H9 (cell line): ENCODE data around the gene THSD4. TPM values are rescaled to one million over a fixed set of nuclear protein-coding genes. Genes with fewer than 3 reads are reported as not detected.
A peak's percentile ranks its signal among the peaks of the same experiment; 100 is the strongest.

Experiments used
- DNase-seq: peaks from one replicate; pipeline ENCODE4 v3.0.0-alpha.2; 2017
- H2AFZ ChIP-seq: one replicate; pipeline ENCODE4 v1.6.1; 2013; ENCODE audit warnings: mild to moderate bottlenecking, low read length, control low read depth, moderate library complexity
- H2AK5ac ChIP-seq: 2 replicates; pipeline ENCODE4 v1.6.1; 2013; ENCODE audit warnings: low read length, control low read depth, mixed read lengths; ENCODE audit not compliant: insufficient read length
- H2BK120ac ChIP-seq: one replicate; pipeline ENCODE4 v1.6.1; 2013; ENCODE audit warnings: low read depth, mild to moderate bottlenecking, low read length, control low read depth, inconsistent platforms; ENCODE audit not compliant: poor library complexity, severe bottlenecking
- H2BK12ac ChIP-seq: 2 replicates; pipeline ENCODE4 v1.6.1; 2013; ENCODE audit warnings: low read length, control low read depth, mixed read lengths, low read depth; ENCODE audit not compliant: insufficient read length
- H2BK15ac ChIP-seq: 2 replicates; pipeline ENCODE4 v1.6.1; 2013; ENCODE audit warnings: low read depth, low read length, control low read depth
- H2BK20ac ChIP-seq: one replicate; pipeline ENCODE4 v1.6.1; 2013; ENCODE audit warnings: low read depth, mild to moderate bottlenecking, low read length, control low read depth, inconsistent platforms; ENCODE audit not compliant: poor library complexity, severe bottlenecking
- H2BK5ac ChIP-seq: 2 replicates; pipeline ENCODE4 v1.6.1; 2013; ENCODE audit warnings: low read length, control low read depth, mixed read lengths; ENCODE audit not compliant: insufficient read length
- H3K14ac ChIP-seq: 2 replicates; pipeline ENCODE4 v1.6.1; 2013; ENCODE audit warnings: low read length, control low read depth; ENCODE audit not compliant: insufficient read depth
- H3K18ac ChIP-seq: 2 replicates; pipeline ENCODE4 v1.6.1; 2013; ENCODE audit warnings: low read depth, mild to moderate bottlenecking, mixed read lengths, low read length, control low read depth; ENCODE audit not compliant: insufficient read length
- H3K23ac ChIP-seq: 2 replicates; pipeline ENCODE4 v1.6.1; 2013; ENCODE audit warnings: low read length, control low read depth, mixed read lengths, low read depth; ENCODE audit not compliant: insufficient read length
- H3K23me2 ChIP-seq: 2 replicates; pipeline ENCODE4 v1.6.1; 2013; ENCODE audit warnings: low read depth, mild to moderate bottlenecking, mixed read lengths, low read length, control low read depth; ENCODE audit not compliant: insufficient read length, poor library complexity, severe bottlenecking
- H3K27ac ChIP-seq: 2 replicates; pipeline ENCODE4 v1.5.1; 2013; ENCODE audit warnings: low read length, control low read depth, mixed read lengths, low read depth; ENCODE audit not compliant: insufficient read length
- H3K27me3 ChIP-seq: 2 replicates; pipeline ENCODE4 v1.6.1; 2013; ENCODE audit warnings: low read length, control low read depth, inconsistent platforms; ENCODE audit not compliant: insufficient read depth
- H3K4ac ChIP-seq: 2 replicates; pipeline ENCODE4 v1.6.1; 2013; ENCODE audit warnings: low read depth, mild to moderate bottlenecking, control low read depth, inconsistent platforms, low read length, moderate library complexity
- H3K4me1 ChIP-seq: 2 replicates; pipeline ENCODE4 v1.6.1; 2013; ENCODE audit warnings: low read length, control low read depth, inconsistent platforms; ENCODE audit not compliant: insufficient read depth
- H3K4me2 ChIP-seq: 2 replicates; pipeline ENCODE4 v1.6.1; 2013; ENCODE audit warnings: low read length, control low read depth, mixed read lengths; ENCODE audit not compliant: insufficient read length, insufficient read depth
- H3K56ac ChIP-seq: 2 replicates; pipeline ENCODE4 v1.6.1; 2013; ENCODE audit warnings: low read depth, mild to moderate bottlenecking, mixed read lengths, low read length, control low read depth; ENCODE audit not compliant: insufficient read length
- H3K79me1 ChIP-seq: 2 replicates; pipeline ENCODE4 v1.6.1; 2013; ENCODE audit warnings: low read depth, mild to moderate bottlenecking, moderate library complexity, low read length, control low read depth, inconsistent platforms; ENCODE audit not compliant: insufficient read depth, poor library complexity, severe bottlenecking
- H3K79me2 ChIP-seq: 2 replicates; pipeline ENCODE4 v1.6.1; 2013; ENCODE audit warnings: low read length, control low read depth, inconsistent platforms; ENCODE audit not compliant: insufficient read depth
- H3K9ac ChIP-seq: 2 replicates; pipeline ENCODE4 v1.6.1; 2013; ENCODE audit warnings: low read length, control low read depth, mixed read lengths; ENCODE audit not compliant: insufficient read length; ENCODE audit errors: extremely low read depth
- H3K9me3 ChIP-seq: one replicate; pipeline ENCODE4 v1.6.1; 2013; ENCODE audit warnings: low read depth, low read length, inconsistent platforms; ENCODE audit not compliant: control insufficient read depth
- H3T11ph ChIP-seq: one replicate; pipeline ENCODE4 v1.6.1; 2013; ENCODE audit warnings: mild to moderate bottlenecking, low read length, control low read depth, inconsistent platforms
- H4K20me1 ChIP-seq: one replicate; pipeline ENCODE4 v1.6.1; 2013; ENCODE audit not compliant: control insufficient read depth, insufficient read length, insufficient read depth
- H4K5ac ChIP-seq: 2 replicates; pipeline ENCODE4 v1.6.1; 2013; ENCODE audit warnings: low read depth, mild to moderate bottlenecking, mixed read lengths, low read length, control low read depth; ENCODE audit not compliant: insufficient read length
- H4K8ac ChIP-seq: replicated peaks from 2 replicates; pipeline ENCODE4 v1.6.1; 2013; ENCODE audit warnings: low read length, control low read depth, mixed read lengths, low read depth; ENCODE audit not compliant: insufficient read length
- H4K91ac ChIP-seq: 2 replicates; pipeline ENCODE4 v1.6.1; 2013; ENCODE audit warnings: low read depth, mild to moderate bottlenecking, moderate library complexity, mixed read lengths, low read length, control low read depth; ENCODE audit not compliant: insufficient read length
- H3K27ac Mint-ChIP-seq, 3 experiments: 2 replicates in 2 of 3; 3 replicates in 1 of 3; pipeline ENCODE4 v1.8.0; 2020 to 2021; ENCODE audit warnings: mixed read lengths in 3 of 3, mild to moderate bottlenecking in 1 of 3, moderate library complexity in 1 of 3
- H3K27me3 Mint-ChIP-seq: 2 replicates; pipeline ENCODE4 v1.8.0; 2021; ENCODE audit warnings: low read depth, mild to moderate bottlenecking, moderate library complexity, mixed read lengths
- H3K36me3 Mint-ChIP-seq, 3 experiments: 2 replicates in 2 of 3; 3 replicates in 1 of 3; pipeline ENCODE4 v1.8.0; 2020 to 2021; ENCODE audit warnings: low read depth in 3 of 3, mixed read lengths in 3 of 3; ENCODE audit not compliant: insufficient read depth in 1 of 3
- H3K4me1 Mint-ChIP-seq, 2 experiments: 2 replicates each; pipeline ENCODE4 v1.8.0; 2020; ENCODE audit warnings: mixed read lengths in 2 of 2
- H3K4me3 Mint-ChIP-seq, 2 experiments: 2 replicates in 1 of 2; 3 replicates in 1 of 2; pipeline ENCODE4 v1.8.0; 2020 to 2021; ENCODE audit warnings: mild to moderate bottlenecking in 2 of 2, mixed read lengths in 2 of 2, moderate library complexity in 1 of 2
- H3K9me3 Mint-ChIP-seq, 2 experiments: 2 replicates in 1 of 2; 3 replicates in 1 of 2; pipeline ENCODE4 v1.8.0; 2020; ENCODE audit warnings: mild to moderate bottlenecking in 2 of 2, mixed read lengths in 2 of 2, moderate library complexity in 1 of 2
- WGBS: extraction: QIAGEN DNeasy Blood & Tissue Kit; methylation state at CpG from one replicate; pipeline ENCODE4 v1.1.7; 2013; ENCODE audit warnings: missing lambda C conversion rate, low lambda C conversion rate, mixed read lengths; ENCODE audit not compliant: insufficient read length; ENCODE audit errors: extremely low coverage; 5-methylcytosine and 5-hydroxymethylcytosine counted together
- total RNA-seq: library from RNA; stranded (reverse); gene quantifications from 2 replicates; pipeline ENCODE4 v1.2.1, GENCODE V29; 2021
- TF ChIP-seq, protein P1 (sequence below): fragments of 200-600 bp; sonication (generic); conservative IDR thresholded peaks from 3 replicates; pipeline ENCODE4 v1.8.0; 2021; ENCODE audit warnings: antibody characterized with exemption, mild to moderate bottlenecking

THSD4 gene
- total RNA-seq, 1 experiment from 2014 or later = 5.5 TPM

GRCh38 chr15:71790081-71790480 lies 674.8 kb downstream of the THSD4 start:
- Histone ChIP-seq H2BK20ac (no peak overlapping the region), H3K27ac (no peak overlapping the region), H2AFZ (no peak overlapping the region), H3K79me1 (no peaks in the 10 kb centered on the region), H4K5ac (no peak overlapping the region), H2BK120ac (no peak overlapping the region), H3K56ac (no peak overlapping the region), H3K4ac (no peak overlapping the region), H2AK5ac (no peak overlapping the region), H2BK15ac (no peak overlapping the region), H3K27me3 (no peaks in the 10 kb centered on the region), H2BK12ac (no peak overlapping the region), H3K9ac (no peak overlapping the region), H3K23ac (no peak overlapping the region), H4K20me1 (no peaks in the 10 kb centered on the region), H3K23me2 (no peaks in the 10 kb centered on the region), H4K8ac (no peak overlapping the region), H3K4me1 (no peaks in the 10 kb centered on the region), H2BK5ac (no peak overlapping the region), H3K4me2 (no peak overlapping the region), H3T11ph (no peak overlapping the region), H3K14ac (no peak overlapping the region), H3K18ac (no peak overlapping the region), H4K91ac (no peak overlapping the region), H3K79me2 (no peaks in the 10 kb centered on the region; the same call in 1 of the 2 replicates), H3K9me3 (no peaks in the 10 kb centered on the region)
- no CpG with 5 or more reads among the region's 10 CpGs for WGBS
- H3K4me1 Mint-ChIP-seq = no peaks in the 10 kb centered on the region
- TF ChIP-seq, protein P1, sequence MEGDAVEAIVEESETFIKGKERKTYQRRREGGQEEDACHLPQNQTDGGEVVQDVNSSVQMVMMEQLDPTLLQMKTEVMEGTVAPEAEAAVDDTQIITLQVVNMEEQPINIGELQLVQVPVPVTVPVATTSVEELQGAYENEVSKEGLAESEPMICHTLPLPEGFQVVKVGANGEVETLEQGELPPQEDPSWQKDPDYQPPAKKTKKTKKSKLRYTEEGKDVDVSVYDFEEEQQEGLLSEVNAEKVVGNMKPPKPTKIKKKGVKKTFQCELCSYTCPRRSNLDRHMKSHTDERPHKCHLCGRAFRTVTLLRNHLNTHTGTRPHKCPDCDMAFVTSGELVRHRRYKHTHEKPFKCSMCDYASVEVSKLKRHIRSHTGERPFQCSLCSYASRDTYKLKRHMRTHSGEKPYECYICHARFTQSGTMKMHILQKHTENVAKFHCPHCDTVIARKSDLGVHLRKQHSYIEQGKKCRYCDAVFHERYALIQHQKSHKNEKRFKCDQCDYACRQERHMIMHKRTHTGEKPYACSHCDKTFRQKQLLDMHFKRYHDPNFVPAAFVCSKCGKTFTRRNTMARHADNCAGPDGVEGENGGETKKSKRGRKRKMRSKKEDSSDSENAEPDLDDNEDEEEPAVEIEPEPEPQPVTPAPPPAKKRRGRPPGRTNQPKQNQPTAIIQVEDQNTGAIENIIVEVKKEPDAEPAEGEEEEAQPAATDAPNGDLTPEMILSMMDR = no peak
- H3K27me3 Mint-ChIP-seq = no peaks in the 10 kb centered on the region; the same call in 1 of the 2 replicates
- H3K9me3 Mint-ChIP-seq = no peaks in the 10 kb centered on the region
- H3K36me3 Mint-ChIP-seq = no peaks in the 10 kb centered on the region; a peak in 1 of 7 replicates
- H3K27ac Mint-ChIP-seq = peak overlapping the region in 1 of 3 experiments; percentile 71; a peak in 1 of 7 replicates
- no peak overlapping the region for H3K4me3 Mint-ChIP-seq
- DNase-seq = no peak
